Type B pancreatic cell (in vitro differentiated cells): ENCODE data around the gene WIPF1. TPM values are rescaled to one million over a fixed set of nuclear protein-coding genes. Genes with fewer than 3 reads are reported as not detected.

ENCODE experiments used
- DNase-seq: peaks from one replicate; pipeline ENCODE4 v3.0.0; 2021; ENCODE audit warnings: mixed read lengths; ENCODE audit not compliant: unreplicated experiment; ENCODE audit errors: extremely low spot score
- H3K27ac Mint-ChIP-seq: 2 replicates; pipeline ENCODE4 v1.8.0; 2021; ENCODE audit warnings: mild to moderate bottlenecking, mixed read lengths
- H3K27me3 Mint-ChIP-seq: 2 replicates; pipeline ENCODE4 v1.8.0; 2021; ENCODE audit warnings: mixed read lengths
- H3K36me3 Mint-ChIP-seq: 2 replicates; pipeline ENCODE4 v1.8.0; 2021; ENCODE audit warnings: mixed read lengths
- H3K4me1 Mint-ChIP-seq: one replicate; pipeline ENCODE4 v1.8.0; 2021; ENCODE audit warnings: mixed read lengths; ENCODE audit not compliant: unreplicated experiment
- H3K4me3 Mint-ChIP-seq: 2 replicates; pipeline ENCODE4 v1.8.0; 2021; ENCODE audit warnings: mild to moderate bottlenecking, mixed read lengths
- H3K9me3 Mint-ChIP-seq: 2 replicates; pipeline ENCODE4 v1.8.0; 2021; ENCODE audit warnings: mixed read lengths
- CTCF ChIP-seq: fragments of 200-600 bp; sonication (generic); conservative IDR thresholded peaks from 2 replicates; pipeline ENCODE4 v1.5.0; 2021; ENCODE audit warnings: antibody characterized with exemption, mild to moderate bottlenecking
- total RNA-seq: library from RNA; stranded (reverse); gene quantifications from 2 replicates; pipeline ENCODE4 v1.2.1, GENCODE V29; 2021; ENCODE audit warnings: low replicate concordance

WIPF1 gene
- total RNA-seq, 1 donor from 2014 or later = 19.2 TPM

DNA sequence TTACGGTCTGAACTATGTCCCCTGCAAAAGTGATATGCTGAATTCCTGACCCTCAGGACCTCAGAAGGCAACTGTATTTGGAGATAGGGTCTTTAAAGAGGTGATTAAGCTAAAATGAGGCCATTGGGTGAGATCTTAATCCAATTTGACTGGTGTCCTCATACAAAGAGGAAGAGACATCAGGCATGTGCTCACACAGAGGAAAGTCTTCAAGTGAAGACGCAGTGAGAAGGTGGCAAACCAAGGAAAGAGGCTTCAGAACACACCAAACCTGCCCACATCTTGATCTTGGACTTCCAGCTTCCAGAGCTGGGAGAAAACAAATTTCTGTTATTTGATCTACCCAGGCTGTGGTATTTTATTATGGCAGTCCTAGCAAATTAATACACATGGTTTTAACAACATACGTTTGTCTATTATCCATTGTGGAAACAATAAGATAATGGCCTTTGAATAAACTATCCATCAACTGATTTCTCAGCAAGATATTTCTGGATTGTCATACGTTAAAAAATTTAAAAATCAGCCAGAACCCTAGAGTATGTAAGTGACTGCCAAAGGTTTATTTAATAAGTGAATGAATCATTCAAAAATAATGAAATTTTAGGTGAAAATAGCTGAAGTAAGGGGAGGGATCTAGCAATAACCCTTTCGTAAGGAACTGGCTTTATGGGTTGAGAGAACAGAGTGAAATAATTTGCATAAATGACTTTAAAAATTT is 6.5 kb downstream of the WIPF1 start:
- Mint-ChIP-seq H3K27ac (no peak overlapping the region), H3K4me1 (peaks cover 37% of the 10 kb centered on the region), H3K27me3 (no peaks in the 10 kb centered on the region), H3K9me3 (no peaks in the 10 kb centered on the region), H3K4me3 (no peak overlapping the region), H3K36me3 (no peaks in the 10 kb centered on the region)
- DNase-seq = no peak
- TF ChIP-seq CTCF = no peak

DNA sequence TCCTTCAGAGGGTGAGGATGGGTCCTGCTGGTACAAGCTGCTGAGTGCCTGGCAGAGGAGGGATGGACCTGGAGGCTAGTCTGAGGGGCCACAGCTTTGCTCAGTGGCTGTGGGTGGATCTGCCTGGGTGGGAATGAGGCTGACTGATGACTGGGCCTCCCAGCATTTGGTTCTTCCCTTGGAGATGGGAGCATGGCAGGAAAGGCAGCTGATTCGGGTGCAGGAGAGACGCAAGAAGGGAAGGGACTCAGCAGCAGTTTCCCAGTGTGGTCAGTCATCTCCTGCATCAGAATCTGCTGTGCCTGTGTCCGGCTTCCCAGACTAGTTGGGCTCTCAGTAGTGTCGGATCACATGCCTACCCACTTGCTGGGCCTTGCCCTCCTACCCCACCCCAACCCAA is 7.3 kb downstream of the WIPF1 start:
- H3K27ac Mint-ChIP-seq = no peak overlapping the region
- peaks cover 36% of the 10 kb centered on the region for H3K4me1 Mint-ChIP-seq
- no peak overlapping the region for H3K4me3 Mint-ChIP-seq
- no peaks in the 10 kb centered on the region for H3K36me3 Mint-ChIP-seq
- DNase-seq = no peak
- TF ChIP-seq CTCF = no peak
- no peaks in the 10 kb centered on the region for H3K27me3 Mint-ChIP-seq
- no peaks in the 10 kb centered on the region for H3K9me3 Mint-ChIP-seq

DNA sequence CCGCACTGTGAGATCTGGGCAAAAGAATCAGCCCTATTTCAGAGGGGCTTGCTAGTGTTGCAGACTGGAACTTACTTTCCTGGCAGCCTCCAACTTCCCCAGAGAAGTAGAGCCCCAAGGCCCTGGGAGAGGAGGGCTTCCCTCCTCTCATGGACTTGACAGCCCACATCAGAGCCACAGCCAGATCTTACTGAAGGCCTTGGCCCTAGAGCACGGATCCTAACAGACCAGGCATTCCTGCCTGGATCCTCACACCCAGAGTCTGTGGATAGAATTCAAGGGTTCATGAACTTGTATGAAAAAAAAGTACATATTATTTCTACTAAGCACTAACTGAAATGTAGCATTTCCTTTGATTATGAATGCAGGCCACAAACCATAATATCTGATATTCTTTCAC is 8.3 kb downstream of the WIPF1 start:
- Mint-ChIP-seq H3K27me3 (no peaks in the 10 kb centered on the region), H3K4me3 (no peak overlapping the region), H3K27ac (no peak overlapping the region), H3K9me3 (no peaks in the 10 kb centered on the region), H3K36me3 (no peaks in the 10 kb centered on the region), H3K4me1 (peaks cover 42% of the 10 kb centered on the region)
- no peak for TF ChIP-seq CTCF
- no peak for DNase-seq

GRCh38 chr2:174588463-174588862 is 9.1 kb downstream of the WIPF1 start:
- Mint-ChIP-seq H3K27me3 (no peaks in the 10 kb centered on the region), H3K9me3 (no peaks in the 10 kb centered on the region), H3K4me1 (peaks cover 35% of the 10 kb centered on the region), H3K4me3 (no peak overlapping the region), H3K36me3 (no peaks in the 10 kb centered on the region), H3K27ac (no peak overlapping the region)
- no peak for DNase-seq
- no peak for TF ChIP-seq CTCF

GRCh38 chr2:174587579-174587978 is 10.0 kb downstream of the WIPF1 start:
- TF ChIP-seq CTCF = no peak
- H3K4me1 Mint-ChIP-seq = peaks cover 31% of the 10 kb centered on the region
- no peak overlapping the region for H3K27ac Mint-ChIP-seq
- no peak for DNase-seq
- H3K27me3 Mint-ChIP-seq = no peaks in the 10 kb centered on the region
- H3K4me3 Mint-ChIP-seq = no peak overlapping the region
- H3K9me3 Mint-ChIP-seq = no peaks in the 10 kb centered on the region
- H3K36me3 Mint-ChIP-seq = no peaks in the 10 kb centered on the region
